Spleen (tissue), 11 donors: ENCODE data around the gene TNFRSF14. TPM values are rescaled to one million over a fixed set of nuclear protein-coding genes. Genes with fewer than 3 reads are reported as not detected.

ENCODE experiments used
- DNase-seq: peaks from one replicate; pipeline ENCODE4 v3.0.0-alpha.2; 2020
- H3K27ac ChIP-seq, 8 donors: fragments of 200-600 bp; sonication (generic) in 7 of 8; 1 replicate in 4 of 8; 2 replicates in 4 of 8; pipeline versions ENCODE4 v1.5.0 to v1.8.0; 2016 to 2021; ENCODE audit warnings: inconsistent platforms in 4 of 8, mild to moderate bottlenecking in 4 of 8, moderate library complexity in 1 of 8
- H3K27me3 ChIP-seq, 7 donors: fragments of 200-600 bp; sonication (generic) in 6 of 7; replicated peaks in 1 of 7; 1 replicate in 4 of 7; 2 replicates in 3 of 7; pipeline versions ENCODE4 v1.5.0 to v1.8.0; 2016 to 2021; ENCODE audit warnings: inconsistent platforms in 3 of 7, mild to moderate bottlenecking in 1 of 7
- H3K36me3 ChIP-seq, 6 donors: fragments of 200-600 bp; sonication (generic) in 5 of 6; 1 replicate in 4 of 6; 2 replicates in 2 of 6; pipeline versions ENCODE4 v1.5.0 to v1.8.0; 2016 to 2021; ENCODE audit warnings: inconsistent platforms in 2 of 6
- H3K4me1 ChIP-seq, 6 donors: fragments of 200-600 bp; sonication (generic) in 5 of 6; 1 replicate in 3 of 6; 2 replicates in 3 of 6; pipeline versions ENCODE4 v1.5.0 to v1.8.0; 2016 to 2021; ENCODE audit warnings: inconsistent platforms in 3 of 6
- H3K4me3 ChIP-seq, 8 donors: fragments of 200-600 bp; sonication (generic) in 7 of 8; 1 replicate in 4 of 8; 2 replicates in 4 of 8; pipeline versions ENCODE4 v1.5.0 to v1.8.0; 2016 to 2021; ENCODE audit warnings: inconsistent platforms in 4 of 8, mild to moderate bottlenecking in 4 of 8, moderate library complexity in 2 of 8
- H3K9me3 ChIP-seq, 8 donors: fragments of 200-600 bp; sonication (generic) in 7 of 8; 1 replicate in 4 of 8; 2 replicates in 4 of 8; pipeline versions ENCODE4 v1.5.0 to v1.8.0; 2016 to 2021; ENCODE audit warnings: inconsistent platforms in 4 of 8
- CTCF ChIP-seq, 11 experiments: fragments of 200-600 bp in 7 of 11; fragments of 450-650 bp in 4 of 11; sonication (generic) in 4 of 11; IDR thresholded peaks in 8 of 11; conservative IDR thresholded peaks in 3 of 11; 1 replicate in 7 of 11; 2 replicates in 4 of 11; pipeline versions ENCODE4 v1.4.0 to v1.8.0; 2016 to 2021; ENCODE audit warnings: antibody characterized with exemption in 11 of 11, inconsistent platforms in 4 of 11, mild to moderate bottlenecking in 1 of 11
- POLR2A ChIP-seq, 3 donors: fragments of 450-650 bp; IDR thresholded peaks; one replicate each; pipeline ENCODE4 v1.5.1; 2017; ENCODE audit warnings: antibody characterized with exemption in 3 of 3, mild to moderate bottlenecking in 1 of 3
- POLR2AphosphoS5 ChIP-seq, 3 donors: sonication (generic); formaldehyde crosslinking; IDR thresholded peaks; one replicate each; pipeline ENCODE4 v1.5.1; 2017; ENCODE audit warnings: antibody characterized with exemption in 3 of 3
- WGBS, 5 donors: extraction: QIAGEN DNeasy Blood & Tissue Kit in 3 of 5; methylation state at CpG; one replicate each; pipeline versions ENCODE4 v1.1.5 to v1.1.7; 2013 to 2018; 5-methylcytosine and 5-hydroxymethylcytosine counted together
- intact Hi-C: fragments of 100-400 bp; cut with DNase I; formaldehyde crosslinking; loops from one replicate; pipeline ENCODE4 v1.15.0; 2023; ENCODE audit warnings: low total_unique reads
- polyA plus RNA-seq, 3 donors: library from polyadenylated mRNA; stranded (reverse); fragments of 200-250 nt; gene quantifications; one replicate each; pipeline ENCODE4 v1.2.1, GENCODE V29; 2013
- total RNA-seq, 7 donors: library from RNA; depleted of rRNA in 3 of 7; stranded (reverse); fragments of >200 nt in 3 of 7; fragmentation: NEBNext Ultra II Directional in 4 of 7; extraction: Animal tissue kit (Norgen Biotek cat#: 25700) in 4 of 7; gene quantifications; one replicate each; pipeline versions ENCODE4 v1.1.0 to v1.2.1, GENCODE V29; 2016 to 2021
- donor health status: healthy with polysubstance abuse.
- donor health status: DM: no; HTN: no; CAD: no; lungs with moderate emphysema.
- donor health status: DM: no; HTN: no; CAD: no.
- donor health status: Bipolar disorder and iron deficiency.
- donor health status: healthy.
- donor health status: DM: no; HTN: no; CAD: no.
- donor health status: DM: yes; HTN: yes; CAD: no.

The TNFRSF14 gene
- total and polyA plus RNA-seq, 10 donors, result 146 to 366 (median 191) TPM

DNA sequence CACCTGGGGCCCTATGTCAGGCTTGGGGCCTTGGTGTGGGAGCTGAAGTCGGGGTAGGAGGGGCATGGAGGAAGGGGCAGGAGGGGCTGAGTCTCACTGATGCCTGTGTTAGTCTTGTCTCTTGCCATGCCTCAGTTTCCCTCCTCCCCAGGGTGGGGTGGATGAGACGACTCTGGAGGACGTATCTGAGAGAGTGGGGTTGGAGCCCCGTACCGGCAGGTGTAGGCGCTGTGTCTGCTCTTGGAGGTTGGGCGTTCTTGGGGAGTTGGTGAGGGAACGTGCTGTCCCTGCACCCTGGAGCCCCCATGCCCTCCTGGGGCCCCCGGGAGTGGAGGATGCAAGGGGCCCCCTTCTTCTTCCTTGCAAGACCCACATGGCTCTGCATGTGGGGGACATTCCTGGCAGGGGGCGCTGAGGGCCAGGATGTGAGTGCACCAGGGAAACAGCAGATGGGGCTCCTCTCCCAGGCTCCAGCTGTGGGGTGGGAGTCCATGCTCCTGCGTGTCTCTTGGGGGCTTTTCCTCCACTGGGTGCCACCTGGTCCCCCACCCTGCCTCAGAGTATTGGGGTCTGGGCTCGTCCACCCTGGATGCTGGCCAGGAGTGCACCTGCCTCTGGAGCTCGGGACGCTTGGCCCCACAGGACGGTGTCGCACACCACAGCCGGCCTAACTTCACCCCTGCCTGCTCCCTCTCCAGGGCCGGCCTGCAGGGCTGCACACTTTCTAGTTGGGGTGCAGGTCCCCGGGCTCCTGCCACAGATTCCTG is 1.4 kb upstream of the TNFRSF14 start:
- peak; percentile 47 to 78 (median 63) for TF ChIP-seq CTCF (IDR thresholded peaks at IDR 0.05 in 8 of 11, conservative IDR thresholded peaks at IDR 0.05 in 3 of 11)
- peak in 1 of 3 donors; percentile 7 for TF ChIP-seq POLR2AphosphoS5 (IDR thresholded peaks at IDR 0.05)
- no peak for TF ChIP-seq POLR2A (IDR thresholded peaks at IDR 0.05)
- Histone ChIP-seq H3K9me3 (no peaks in the 10 kb centered on the region), H3K27me3 (no peaks in the 10 kb centered on the region), H3K27ac (peak overlapping the region; percentile 96 to 99 (median 98)), H3K4me1 (peaks cover 41 to 81% (median 62%) of the 10 kb centered on the region in 6 donors), H3K36me3 (peaks cover 0 to 24% (median 20%) of the 10 kb centered on the region in 6 donors), H3K4me3 (peak overlapping the region in 5 of 8 donors; percentile 71 to 95 (median 74))
- DNase-seq, result peak; percentile 89
- 27 to 54% (median 41%) methylated on average over 15 to 19 of the region's 19 CpGs for WGBS, 5 donors
- intact Hi-C loops, result no loop called here

GRCh38 chr1:2555634-2556276 is 416 bp upstream of the TNFRSF14 start:
- 0 to 1% (median 0%) methylated on average over 11 to 26 of the region's 26 CpGs for WGBS, 5 donors
- Histone ChIP-seq H3K27me3 (no peaks in the 10 kb centered on the region), H3K4me1 (peaks cover 37 to 81% (median 60%) of the 10 kb centered on the region in 6 donors), H3K4me3 (peak overlapping the region; percentile 60 to 95 (median 74)), H3K36me3 (peaks cover 0 to 33% (median 30%) of the 10 kb centered on the region in 6 donors), H3K9me3 (no peaks in the 10 kb centered on the region), H3K27ac (peak overlapping the region; percentile 96 to 99 (median 98))
- DNase-seq, result peak; percentile 97
- TF ChIP-seq POLR2AphosphoS5 (IDR thresholded peaks at IDR 0.05) (peak; percentile 91 to 92 (median 92)), CTCF (IDR thresholded peaks at IDR 0.05 in 8 of 11, conservative IDR thresholded peaks at IDR 0.05 in 3 of 11) (no peak), POLR2A (IDR thresholded peaks at IDR 0.05) (peak; percentile 10 to 21 (median 21))
- intact Hi-C loops, result no loop called here

- peaks cover 0 to 44% (median 41%) of the 10 kb centered on the region in 6 donors for H3K36me3 ChIP-seq
- intact Hi-C loops, result no loop called here
- peaks cover 37 to 81% (median 58%) of the 10 kb centered on the region in 6 donors for H3K4me1 ChIP-seq
- 1 to 9% (median 4%) methylated on average over 17 to 24 of the region's 24 CpGs for WGBS, 5 donors
- peak overlapping the region; percentile 96 to 99 (median 98) for H3K27ac ChIP-seq
- no peaks in the 10 kb centered on the region for H3K9me3 ChIP-seq
- DNase-seq, result peak; percentile 93
- peak overlapping the region; percentile 60 to 95 (median 74) for H3K4me3 ChIP-seq
- TF ChIP-seq POLR2A (IDR thresholded peaks at IDR 0.05) (no peak), CTCF (IDR thresholded peaks at IDR 0.05 in 8 of 11, conservative IDR thresholded peaks at IDR 0.05 in 3 of 11) (peak in 1 of 11 experiments; percentile 11), POLR2AphosphoS5 (IDR thresholded peaks at IDR 0.05) (peak; percentile 25 to 77 (median 65))
- H3K27me3 ChIP-seq, result no peaks in the 10 kb centered on the region
Measured at GRCh38 chr1:2556678-2557481, 709 bp downstream of the TNFRSF14 start.
